HG03280 (cell line): ENCODE data around the gene ADGRG1.

ENCODE experiments used
- ATAC-seq: cut with Tn5 transposase; IDR thresholded peaks from one replicate; pipeline ENCODE4 v1.9.1; 2021; ENCODE audit warnings: mild to moderate bottlenecking, moderate library complexity; ENCODE audit not compliant: unreplicated experiment

The ADGRG1 gene

GRCh38 chr16:57633383-57634064 lies 5.1 kb downstream of the ADGRG1 start:
- ATAC-seq: no peak

GRCh38 chr16:57634171-57634570 lies 5.7 kb downstream of the ADGRG1 start:
- no peak for ATAC-seq

GRCh38 chr16:57635266-57636097 lies 7.1 kb downstream of the ADGRG1 start:
- ATAC-seq: no peak

- no peak for ATAC-seq
Observed at GRCh38 chr16:57636184-57636583, 7.8 kb downstream of the ADGRG1 start.

GRCh38 chr16:57637020-57637419 lies 8.6 kb downstream of the ADGRG1 start:
- ATAC-seq: no peak

GRCh38 chr16:57637424-57637823 lies 9.0 kb downstream of the ADGRG1 start:
- ATAC-seq: no peak

- no peak for ATAC-seq
Observed at GRCh38 chr16:57637965-57638364, 9.5 kb downstream of the ADGRG1 start.

- no peak for ATAC-seq
Observed at GRCh38 chr16:57638381-57638780, 10.0 kb downstream of the ADGRG1 start.

- no peak for ATAC-seq
Observed at GRCh38 chr16:57639172-57639887, 10.9 kb downstream of the ADGRG1 start.

GRCh38 chr16:57640185-57640584 lies 11.8 kb downstream of the ADGRG1 start:
- no peak for ATAC-seq

GRCh38 chr16:57640612-57641011 lies 12.2 kb downstream of the ADGRG1 start:
- ATAC-seq: no peak

- ATAC-seq: no peak
Observed at GRCh38 chr16:57642160-57643135, 14.0 kb downstream of the ADGRG1 start.

GRCh38 chr16:57643147-57643874 lies 14.9 kb downstream of the ADGRG1 start:
- no peak for ATAC-seq

- ATAC-seq: no peak
Observed at GRCh38 chr16:57643910-57644309, 15.5 kb downstream of the ADGRG1 start.

- no peak for ATAC-seq
Observed at GRCh38 chr16:57644383-57645014, 16.1 kb downstream of the ADGRG1 start.

GRCh38 chr16:57645169-57645568 lies 16.7 kb downstream of the ADGRG1 start:
- no peak for ATAC-seq

- no peak for ATAC-seq
Observed at GRCh38 chr16:57645691-57646387, 17.4 kb downstream of the ADGRG1 start.

GRCh38 chr16:57646388-57647039 lies 18.1 kb downstream of the ADGRG1 start:
- no peak for ATAC-seq
